Activated CD8-positive, alpha-beta memory T cell treated with anti-CD3 and anti-CD28 coated beads, Interleukin-2, amount 50 U/mL, for 48 hours (primary cell): ENCODE data around the gene BICDL1.
A peak's percentile ranks its signal among the peaks of the same experiment; 100 is the strongest.

ENCODE experiments used
- DNase-seq: peaks from one replicate; pipeline ENCODE4 v3.0.0-alpha.2; 2020

BICDL1 gene

DNA sequence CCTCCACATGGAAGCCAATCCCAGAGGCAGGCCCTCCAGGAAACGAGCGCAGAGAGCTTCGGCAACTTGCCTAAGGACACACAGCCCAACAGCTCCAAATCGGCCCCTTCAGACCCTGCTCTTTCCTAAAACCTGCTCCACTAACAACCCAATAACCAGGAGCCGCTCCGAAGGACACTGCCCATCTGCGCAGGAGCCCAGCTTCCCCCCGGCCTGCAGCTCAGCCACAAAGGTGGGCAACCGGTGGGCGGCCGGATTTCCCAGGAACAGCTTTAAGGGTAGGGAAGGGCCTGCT is 114.0 kb downstream of the BICDL1 start:
- no peak for DNase-seq

DNA sequence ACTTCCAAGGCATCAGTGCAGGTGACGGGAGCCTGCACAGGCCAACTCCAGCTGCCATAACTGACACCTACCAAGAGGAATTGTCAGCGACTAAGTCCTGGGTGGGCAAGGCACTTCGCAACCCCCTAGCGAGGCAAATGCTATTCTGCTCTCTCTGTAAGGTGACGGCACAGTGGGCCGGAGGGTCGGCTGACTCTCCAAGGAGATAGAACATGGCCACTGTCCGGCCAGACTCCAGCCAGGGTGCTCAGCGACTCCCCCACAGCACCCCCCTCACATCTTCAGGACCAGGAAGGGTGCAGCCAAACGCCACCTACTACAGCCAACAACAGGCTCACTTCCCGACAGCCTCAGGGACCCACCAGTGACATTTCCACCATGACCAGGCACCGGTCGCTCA is 114.3 kb downstream of the BICDL1 start:
- no peak for DNase-seq

DNA sequence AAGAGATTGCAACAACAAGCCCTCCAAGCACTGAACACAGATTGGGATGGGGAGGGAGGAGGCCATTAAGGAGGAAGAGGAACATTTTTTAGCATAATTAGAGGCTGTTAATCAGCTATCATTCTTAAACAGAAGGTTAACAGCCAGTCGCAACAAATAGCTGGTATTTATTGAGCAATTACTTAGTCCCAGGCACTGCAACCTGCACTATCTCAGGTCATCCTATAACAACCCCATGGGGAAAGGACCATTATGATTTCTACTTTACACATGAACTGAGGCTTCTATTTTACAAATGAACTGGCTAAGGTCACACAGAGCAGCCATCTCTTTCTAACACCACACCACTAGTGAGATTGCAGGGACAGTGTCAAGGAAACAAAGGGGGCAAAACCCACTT is 117.1 kb downstream of the BICDL1 start:
- no peak for DNase-seq

DNA sequence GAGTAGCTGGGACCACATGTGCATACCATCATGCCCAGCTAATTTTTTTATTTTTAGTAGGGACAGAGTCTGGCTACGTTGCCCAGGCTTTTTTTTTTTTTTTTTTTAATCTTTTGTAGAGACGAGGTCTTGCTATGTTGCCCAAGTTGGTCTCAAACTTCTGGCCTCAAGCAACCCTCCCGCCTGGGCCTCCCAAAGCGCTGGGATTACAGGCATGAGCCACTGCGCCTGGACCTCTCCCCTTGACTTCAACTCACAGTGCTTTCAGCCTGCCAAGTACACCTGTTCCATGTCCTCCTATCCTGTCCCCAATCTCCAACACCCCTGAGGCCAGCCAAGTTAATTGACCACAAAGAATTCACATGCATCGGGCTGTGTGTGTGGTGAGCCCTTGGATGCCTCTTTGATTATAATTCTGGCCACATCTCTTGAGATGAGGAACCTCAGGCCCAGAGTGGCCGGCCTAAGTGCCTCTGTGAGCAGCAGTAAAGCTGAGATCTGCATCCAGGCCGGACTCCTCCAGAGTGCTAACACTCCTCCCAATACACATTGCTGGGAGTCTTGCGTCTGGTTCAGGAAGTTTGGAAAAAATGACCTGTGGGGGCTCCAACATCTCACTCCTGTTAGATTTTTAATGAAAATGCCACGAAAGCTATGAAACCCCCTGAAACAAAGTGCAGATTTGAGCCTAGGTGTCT is 120.7 kb downstream of the BICDL1 start:
- DNase-seq, result no peak

DNA sequence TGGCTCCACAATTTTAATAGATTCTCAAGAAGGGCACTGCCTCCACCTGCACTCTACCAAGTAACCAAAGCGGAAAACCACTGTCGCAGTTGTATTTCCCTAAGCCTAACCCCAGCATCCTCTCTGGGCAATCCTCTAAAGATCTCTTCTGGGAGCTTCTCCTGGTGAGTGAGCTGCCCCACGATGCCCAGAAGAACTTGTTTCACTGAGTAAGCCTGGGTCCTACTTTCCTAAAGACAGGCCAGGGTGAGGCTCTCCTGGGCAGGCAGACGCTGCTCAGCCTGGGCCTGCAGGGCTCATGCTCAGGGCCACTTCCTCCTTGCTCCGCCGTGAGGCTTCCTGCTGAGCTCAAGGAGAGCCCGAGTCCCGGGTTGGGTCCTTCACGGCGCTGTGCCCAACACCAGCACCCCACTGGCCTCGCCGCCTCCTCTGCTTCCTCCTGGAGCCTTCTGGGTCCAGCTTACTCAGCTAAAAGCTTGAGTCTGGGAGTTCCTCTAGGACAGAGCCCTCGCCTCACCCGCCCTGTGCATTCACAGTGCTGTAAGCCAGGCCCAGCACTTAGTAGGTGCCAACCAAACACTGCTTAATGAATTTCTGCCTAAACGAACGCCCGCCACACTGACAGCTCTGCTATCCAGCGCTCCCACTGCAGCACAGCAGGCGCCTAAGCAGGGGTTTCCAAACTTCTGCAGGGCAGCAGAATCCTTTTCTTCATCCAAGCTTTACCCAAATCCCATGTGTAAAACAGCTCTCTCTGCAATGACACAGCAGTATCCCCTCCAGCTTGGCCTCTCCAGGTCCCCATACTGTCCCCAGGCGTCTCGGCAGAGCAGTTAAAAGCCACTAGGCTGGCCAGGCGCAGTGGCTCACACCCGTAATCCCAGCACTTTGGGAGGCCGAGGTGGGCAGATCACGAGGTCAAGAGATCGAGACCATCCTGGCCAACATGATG is 121.8 kb downstream of the BICDL1 start:
- peak; percentile 71 for DNase-seq

GRCh38 chr12:120115066-120115465 is 126.0 kb downstream of the BICDL1 start:
- DNase-seq, result no peak

DNA sequence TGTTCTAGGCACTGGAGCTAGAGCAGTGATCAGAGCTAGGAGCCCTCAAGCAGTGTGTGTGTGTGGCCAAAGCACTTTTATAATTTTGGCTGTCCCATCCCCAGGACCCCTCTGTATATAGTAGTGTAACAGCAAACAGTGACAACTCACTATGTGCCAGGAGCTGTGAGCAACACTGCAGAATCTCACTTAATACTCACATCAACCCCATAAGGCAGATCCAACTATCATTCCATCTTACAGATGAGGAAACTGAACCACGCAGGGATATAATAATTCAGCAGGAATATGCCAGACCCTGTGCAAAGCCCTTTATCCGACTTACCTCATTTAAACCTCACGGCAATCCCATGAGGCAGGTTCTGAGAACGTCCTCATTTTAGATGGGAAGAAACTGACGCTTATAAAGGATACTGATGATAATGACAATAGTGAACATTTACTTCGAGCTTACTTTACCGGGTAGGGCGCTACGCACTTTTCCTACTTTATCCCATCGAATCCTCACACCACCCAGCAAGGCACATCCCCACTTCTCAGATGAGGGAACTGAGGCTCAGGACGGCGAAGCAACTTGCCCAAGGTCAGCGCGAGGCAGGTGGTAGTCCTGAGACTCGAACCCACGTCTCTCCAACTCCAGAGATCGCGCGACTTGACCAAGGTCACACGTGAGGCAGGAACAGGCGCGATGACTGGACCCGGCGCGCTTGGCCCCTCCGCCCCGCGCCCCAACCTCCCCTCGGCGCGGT is 126.8 kb downstream of the BICDL1 start:
- peak; percentile 76 for DNase-seq

GRCh38 chr12:120116441-120116791 is 127.4 kb downstream of the BICDL1 start, which contains the start of gene RAB35:
Gene RAB35, minus strand, starts transcription at chr12:120116753. Its CDS starts 103 bp downstream, at chr12:120116650.
- DNase-seq, result no peak

DNA sequence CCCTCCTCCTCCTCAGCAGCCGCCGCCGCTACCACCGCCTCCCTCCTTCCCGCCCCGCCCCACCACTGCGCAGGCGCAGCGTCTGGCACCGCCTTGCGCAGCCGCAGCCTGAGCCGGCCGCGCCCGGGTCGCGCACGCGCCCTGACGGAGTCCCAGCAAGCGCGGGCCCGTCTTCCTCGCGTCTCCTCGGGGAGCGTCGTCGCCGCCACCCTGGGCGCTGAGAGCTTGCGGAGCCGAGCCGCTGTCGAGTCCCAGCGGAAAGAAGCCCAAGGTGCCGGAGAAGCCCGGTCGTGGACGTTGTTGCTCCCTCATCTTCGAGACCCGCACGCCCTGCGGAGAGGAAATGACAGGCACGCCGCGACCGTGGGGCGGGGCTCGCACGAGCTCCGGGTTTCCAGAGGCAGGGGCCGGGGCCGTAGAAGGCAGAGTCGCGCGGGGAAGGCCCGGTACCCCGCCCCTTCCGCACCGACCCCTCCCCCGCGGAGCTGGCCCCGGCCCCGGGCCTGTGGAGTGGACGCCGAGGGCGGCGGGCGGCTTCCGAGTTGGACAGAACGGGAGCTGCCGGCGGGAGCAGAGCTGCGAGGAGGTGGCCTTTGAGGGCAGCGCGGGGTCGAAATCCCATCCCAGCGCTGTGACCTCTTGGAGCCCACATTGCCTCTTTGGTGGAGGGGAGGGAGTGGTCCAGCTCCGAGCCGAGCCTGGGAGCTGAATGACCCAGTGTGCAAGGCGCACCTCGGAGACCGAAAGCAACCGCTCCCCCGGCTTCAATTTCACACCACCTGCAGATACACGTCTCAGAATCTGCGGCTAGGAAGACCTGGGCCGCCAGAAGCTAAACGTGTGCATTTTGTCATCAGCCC is 128.0 kb downstream of the BICDL1 start:
- DNase-seq, result peak; percentile 99

DNA sequence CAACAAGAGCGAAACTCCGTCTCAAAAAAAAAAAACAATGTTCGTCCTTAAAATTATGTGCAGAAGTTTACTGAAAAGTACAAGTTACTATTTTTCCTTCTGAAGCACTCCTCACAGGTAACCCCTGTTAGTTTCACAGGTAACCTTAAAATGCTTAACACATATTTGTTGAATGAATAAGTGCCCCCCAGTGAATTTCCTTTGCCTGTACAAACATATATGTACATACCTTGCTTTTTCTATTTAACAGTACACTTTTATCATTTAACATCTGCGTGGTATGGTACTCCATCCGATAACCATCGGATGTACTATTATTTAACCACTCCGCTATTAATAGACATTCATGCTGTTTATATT is 128.9 kb downstream of the BICDL1 start:
- no peak for DNase-seq

DNA sequence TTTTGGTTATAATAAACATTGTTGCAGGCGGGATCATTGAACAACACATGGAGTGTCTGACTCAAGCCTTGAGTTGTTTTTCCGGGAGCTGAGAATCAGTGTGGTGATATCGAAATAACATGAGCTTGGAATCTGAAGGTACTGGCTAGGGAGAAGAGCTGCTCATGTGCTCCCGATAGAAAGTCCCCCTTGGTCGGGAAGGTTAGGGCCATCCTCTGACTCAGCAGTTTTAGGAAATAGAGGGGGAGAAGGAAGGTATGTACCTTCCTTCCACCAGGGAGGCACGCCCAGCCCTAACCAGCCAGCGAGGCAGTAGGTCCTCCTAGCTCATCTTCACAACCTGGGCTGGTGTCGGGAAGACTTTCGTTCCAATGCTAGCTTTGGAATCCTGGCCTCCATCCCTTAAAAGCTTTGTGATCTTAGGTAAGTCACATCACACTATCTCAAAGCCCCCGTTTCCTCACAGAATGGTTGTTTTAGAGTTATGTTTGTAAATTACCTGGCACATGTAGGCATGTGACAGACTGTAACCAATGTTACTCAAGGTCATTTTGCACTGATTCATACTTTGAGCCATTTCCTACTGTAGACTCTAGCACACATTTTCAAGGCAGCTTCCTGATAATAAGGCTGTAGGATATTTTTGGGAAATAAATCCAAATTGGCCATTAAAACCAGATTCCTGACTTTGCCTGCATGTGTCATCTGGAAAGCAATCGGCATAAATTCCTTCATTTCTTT is 129.5 kb downstream of the BICDL1 start:
- no peak for DNase-seq

DNA sequence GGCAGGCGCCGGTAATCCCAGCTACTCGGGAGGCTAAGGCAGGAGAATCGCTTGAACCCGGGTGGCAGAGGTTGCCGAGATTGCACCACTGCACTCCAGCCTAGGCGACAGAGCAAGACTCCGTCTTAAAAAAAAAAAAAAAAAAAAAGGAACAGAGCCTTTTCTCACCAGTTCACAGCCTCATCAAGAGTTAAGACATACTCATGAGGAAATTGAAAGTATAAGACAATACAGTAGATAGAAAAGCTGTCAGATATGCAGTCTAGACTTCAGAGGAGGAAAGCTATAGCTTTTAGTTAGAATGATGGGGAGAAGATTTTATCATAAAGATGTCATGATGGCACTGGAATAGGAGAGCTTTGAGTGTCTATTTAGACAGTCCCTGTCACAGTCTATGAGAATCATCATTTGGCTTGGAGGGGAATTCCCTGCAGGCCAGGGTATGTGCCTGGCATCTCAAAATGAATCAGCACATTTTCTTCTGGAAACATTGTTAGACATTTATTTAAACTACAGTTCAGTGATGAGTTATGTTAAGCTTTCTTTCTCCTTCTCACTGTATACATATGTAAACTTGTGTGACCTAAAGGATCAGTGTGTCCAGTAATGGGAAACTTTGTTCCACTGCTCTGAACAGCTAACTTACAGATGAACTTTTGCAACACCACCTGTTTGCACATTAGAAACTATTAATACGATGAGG is 130.4 kb downstream of the BICDL1 start:
- DNase-seq, result no peak

GRCh38 chr12:120121343-120121742 is 132.3 kb downstream of the BICDL1 start:
- DNase-seq, result no peak

DNA sequence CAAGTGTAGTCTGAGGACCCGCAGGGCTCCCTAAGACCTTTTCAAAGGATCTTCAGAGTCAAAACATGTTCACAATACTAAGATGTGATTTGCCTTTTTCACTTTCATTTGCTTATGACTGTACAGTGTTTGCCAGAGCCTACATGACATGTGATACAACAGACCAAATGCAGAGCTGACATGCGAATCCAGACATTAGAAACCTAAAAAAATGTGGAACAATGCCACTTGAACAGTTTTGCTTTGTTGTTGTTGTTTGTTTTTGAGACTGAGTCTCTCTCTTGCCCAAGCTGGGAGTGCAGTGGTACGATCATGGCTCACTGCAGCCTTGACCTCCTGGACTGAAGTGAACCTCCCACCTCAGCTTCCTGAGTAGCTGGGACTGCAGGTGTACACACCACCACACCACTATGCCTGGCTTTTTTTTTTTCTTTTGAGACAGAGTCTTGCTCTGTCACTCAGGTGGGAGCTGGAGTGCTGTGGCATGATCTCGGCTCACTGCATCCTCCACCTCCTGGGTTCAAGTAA is 132.8 kb downstream of the BICDL1 start:
- DNase-seq, result no peak

DNA sequence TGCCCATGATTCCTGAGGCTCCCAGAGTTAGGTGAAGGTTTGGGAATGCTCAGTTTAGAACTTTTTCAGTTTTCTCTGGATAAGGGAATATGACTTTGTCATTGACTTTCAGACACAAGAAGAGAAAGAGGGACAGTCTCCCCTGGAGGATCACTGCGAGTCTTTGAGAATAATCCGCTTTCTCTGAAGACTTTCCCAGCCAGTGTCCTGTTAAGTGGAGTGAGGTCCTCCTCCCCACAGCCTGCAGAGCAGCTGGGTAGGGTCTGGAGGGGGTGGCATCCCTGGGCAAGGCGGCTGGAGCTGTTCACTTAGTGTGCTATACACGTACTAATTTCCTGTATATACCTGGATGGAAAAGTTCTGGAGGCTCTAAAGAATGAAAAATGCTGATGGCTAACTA is 136.0 kb downstream of the BICDL1 start:
- no peak for DNase-seq

GRCh38 chr12:120125792-120126634 is 137.0 kb downstream of the BICDL1 start:
- DNase-seq, result no peak

GRCh38 chr12:120126635-120127005 is 137.6 kb downstream of the BICDL1 start:
- no peak for DNase-seq

GRCh38 chr12:120130011-120130410 is 141.0 kb downstream of the BICDL1 start:
- no peak for DNase-seq

DNA sequence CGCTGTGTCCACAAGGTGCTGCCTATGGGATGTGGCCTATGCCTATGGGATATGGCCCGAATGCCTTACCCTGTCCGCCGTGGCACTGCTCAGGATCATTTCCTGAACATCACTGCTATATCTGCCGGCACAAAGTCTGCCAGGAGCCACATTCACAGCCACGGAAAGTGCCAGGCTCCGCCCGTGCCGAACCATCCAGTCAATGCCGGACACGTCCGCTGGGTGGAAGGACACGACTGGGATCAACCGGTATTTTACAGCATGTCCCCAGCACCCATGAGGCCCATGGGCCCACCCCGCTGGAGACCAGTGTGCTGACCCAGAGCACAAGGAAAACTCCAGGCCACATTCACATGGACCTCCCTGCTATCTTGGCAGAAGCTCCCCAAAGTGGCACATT is 142.1 kb downstream of the BICDL1 start:
- DNase-seq, result no peak
